HG03520 (cell line): ENCODE data around the gene XPO6.

Source experiments
- ATAC-seq: cut with Tn5 transposase; IDR thresholded peaks from one replicate; pipeline ENCODE4 v1.9.1; 2021; ENCODE audit warnings: mild to moderate bottlenecking, moderate library complexity; ENCODE audit not compliant: unreplicated experiment

XPO6 gene

DNA sequence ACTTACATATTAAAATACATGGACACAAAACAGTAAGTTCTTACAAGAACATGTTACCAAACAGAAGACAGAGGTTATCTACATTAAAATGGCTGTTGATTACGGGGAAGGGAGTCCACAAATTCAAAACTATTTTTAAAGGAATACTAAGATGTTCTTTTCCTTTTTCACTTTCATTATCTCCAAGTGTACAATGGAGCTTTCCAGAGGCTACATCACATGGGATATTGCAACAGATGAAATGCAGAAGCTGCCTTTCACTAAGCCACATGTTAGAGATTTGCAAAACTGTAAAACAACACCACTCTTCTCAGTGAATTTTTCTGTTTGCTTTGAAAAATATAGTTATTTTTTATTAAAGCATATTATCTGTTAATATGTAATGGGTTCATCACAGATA, 53.6 kb downstream of the XPO6 start:
- no peak for ATAC-seq

DNA sequence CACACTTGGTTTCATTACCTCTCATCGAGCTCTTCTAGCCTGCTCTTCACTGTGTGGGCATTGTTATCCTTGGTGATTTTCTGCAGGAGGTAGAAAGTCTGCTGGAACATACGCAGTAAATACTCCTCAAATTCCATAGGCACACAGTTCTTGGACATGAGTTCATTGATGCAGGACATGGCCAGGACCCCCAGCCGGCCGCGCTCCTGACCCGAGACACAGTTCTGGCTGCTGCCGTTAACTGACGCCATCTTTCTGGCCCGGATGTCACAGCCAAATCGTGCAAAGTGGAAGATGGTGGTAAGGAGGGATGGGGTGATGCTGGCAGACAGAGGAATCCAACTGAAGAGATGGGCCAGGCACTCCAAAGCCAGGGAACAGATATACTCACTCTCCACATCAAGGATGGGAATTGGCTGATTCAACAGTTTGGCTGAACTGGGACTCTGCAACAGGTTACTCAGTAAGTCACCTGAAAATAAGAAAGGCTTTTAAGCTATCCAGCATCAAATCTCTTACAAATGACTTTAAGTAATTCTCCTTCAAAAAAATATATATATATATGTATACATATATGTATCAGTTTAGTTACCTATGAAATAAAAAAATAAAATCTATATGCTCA, 55.6 kb downstream of the XPO6 start:
- ATAC-seq: no peak

DNA sequence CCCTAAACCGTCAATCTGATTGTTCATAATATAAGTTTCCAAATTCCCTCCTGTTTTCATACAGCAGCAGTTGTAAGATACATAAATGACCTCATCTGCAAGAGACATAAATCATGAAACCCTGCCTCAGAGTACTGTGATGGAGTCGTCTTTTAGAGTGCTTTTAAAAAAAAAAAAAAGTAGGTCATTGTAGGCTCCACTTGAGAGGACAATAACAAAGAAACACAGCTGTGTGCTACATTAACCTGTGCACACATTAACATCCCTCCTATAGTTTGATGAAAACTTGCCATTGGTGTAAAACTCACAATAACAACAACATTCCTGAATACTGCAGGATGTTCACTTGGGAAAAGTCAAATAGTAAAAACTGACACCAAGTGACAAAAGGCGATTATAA, 56.5 kb downstream of the XPO6 start:
- ATAC-seq: no peak

DNA sequence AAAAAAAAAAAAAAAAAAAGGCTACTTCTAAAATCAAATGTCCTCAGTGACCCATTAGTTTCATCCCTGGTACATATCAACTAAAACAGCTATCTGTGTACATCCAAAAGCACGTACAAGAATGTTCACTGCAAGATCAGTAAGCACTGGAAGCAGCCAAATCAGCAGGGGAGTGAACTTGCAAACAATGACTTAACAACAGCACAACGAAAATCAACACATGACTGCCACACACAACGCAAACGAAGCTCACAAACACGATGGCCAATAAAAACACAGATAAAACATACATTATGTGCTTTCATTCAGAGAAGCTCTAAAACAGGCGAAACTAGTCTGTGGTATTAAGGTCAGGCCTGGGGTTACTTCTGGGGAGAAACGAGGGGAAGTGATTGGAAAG, 60.6 kb downstream of the XPO6 start:
- no peak for ATAC-seq

DNA sequence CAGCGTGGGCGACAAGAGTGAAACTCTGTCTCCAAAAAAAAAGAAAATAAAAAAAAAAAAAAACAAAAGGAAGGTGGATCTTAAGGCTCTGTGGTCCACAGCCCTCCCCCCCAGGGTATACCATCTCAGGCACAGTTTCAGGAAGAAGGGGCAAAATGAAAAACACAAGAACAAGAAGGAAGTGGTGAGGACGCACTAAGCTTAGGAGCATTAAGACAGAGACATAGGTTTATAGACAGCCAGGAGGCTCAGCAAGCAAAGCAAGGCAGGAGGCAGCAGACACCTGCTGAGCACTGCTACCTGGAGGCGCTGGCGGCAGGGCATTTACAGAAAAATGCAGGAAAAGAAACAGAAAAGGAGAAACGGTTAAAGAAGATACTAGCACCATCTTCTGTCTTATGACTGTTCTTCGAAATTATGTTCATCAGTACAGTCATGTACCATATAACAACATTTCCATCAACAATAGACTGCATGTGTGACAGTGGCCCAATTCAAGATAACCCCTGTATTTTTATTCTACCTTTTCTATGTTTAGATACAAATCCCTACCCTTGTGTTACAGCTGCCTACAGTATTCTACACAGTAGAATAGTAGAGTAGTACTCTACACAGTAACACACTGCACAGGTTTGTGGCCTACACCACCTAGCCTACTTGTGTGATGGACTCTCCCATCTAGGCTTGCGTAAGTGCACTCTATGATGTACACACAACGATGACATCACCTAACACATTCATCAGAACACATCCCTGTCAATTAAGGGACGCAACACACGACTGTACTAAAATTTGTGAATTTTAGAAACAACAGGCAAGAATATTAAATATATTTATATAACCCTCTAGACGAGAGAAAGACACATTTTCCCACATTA, 62.5 kb downstream of the XPO6 start:
- no peak for ATAC-seq

DNA sequence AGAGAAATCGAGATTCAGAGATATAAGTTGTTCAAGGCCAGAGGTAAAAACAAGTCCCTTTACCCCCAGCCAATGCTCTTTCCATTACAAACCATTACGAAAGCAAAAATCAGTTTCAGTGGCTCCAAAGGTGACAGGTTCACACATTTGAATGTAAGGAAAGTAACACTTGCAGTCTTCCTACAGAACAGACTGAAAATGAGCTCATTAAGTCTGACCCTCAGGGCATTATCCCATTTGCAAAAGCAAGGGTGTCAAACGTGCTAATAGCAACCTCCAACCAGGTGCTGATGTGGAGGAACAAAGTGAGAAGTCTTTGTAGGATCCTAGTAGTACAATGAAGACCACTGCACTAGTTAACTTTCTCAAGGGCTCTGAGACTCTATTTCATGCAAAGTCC, 65.2 kb downstream of the XPO6 start:
- no peak for ATAC-seq

GRCh38 chr16:28145796-28146195, 66.0 kb downstream of the XPO6 start:
- no peak for ATAC-seq

DNA sequence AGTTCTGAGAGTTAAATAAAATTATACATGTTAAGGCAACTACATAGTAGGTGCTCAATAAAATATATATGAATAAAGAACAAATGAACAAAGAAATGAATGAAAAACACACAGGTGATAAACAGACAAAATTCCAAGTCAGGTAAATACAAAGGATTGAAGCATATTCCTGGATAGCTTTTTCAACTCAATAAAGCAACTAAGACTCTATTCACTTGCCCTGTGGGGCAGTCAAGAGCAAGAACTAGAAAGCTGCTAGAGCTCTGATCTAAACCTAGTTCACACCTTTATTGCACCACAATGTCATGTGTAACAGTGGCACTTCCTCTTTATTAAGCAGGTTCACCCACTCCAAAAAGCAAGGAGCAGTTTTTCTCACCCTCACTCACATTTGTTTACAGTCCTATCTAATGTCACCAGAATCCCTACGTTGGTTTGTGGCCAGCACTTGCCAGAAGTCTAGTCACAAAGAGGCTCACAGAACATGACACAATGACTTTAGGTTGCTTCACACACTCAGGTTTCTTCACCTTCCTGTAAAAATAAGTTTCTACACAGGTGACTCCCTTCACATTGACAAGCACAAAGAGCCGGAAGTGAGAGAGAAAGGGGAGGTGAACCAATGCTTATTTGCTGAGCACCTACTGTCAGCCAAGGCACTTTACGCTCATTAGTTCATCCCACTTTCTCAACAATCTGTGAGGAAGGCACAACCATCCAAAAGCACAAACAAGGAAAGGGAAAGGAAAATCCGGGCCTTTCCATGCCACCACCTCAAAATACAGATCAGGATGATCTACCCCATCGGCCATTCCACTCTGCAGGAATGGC, 70.8 kb downstream of the XPO6 start:
- peak; percentile 78 for ATAC-seq

DNA sequence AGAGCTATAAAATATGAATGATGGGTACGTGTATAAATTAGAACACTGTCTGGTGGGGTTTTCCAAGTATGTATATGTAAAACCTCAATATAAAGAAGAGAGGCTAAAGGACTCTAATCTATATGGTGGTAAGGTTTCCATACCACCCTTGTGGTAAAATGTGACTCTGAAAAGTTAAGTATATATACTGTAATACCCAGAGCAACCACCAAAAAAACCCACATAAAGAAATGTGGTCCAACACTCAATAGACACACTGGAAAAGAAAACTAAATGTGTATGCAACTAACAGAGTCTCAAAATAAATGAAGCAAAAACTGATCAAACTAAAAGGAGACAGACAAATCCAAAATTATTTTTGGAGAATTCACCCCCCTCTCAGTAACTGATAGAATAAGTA, 72.2 kb downstream of the XPO6 start:
- no peak for ATAC-seq

- no peak for ATAC-seq
Measured at GRCh38 chr16:28136751-28137434, 74.9 kb downstream of the XPO6 start.

- ATAC-seq: no peak
Measured at GRCh38 chr16:28133666-28134065, 78.1 kb downstream of the XPO6 start.

DNA sequence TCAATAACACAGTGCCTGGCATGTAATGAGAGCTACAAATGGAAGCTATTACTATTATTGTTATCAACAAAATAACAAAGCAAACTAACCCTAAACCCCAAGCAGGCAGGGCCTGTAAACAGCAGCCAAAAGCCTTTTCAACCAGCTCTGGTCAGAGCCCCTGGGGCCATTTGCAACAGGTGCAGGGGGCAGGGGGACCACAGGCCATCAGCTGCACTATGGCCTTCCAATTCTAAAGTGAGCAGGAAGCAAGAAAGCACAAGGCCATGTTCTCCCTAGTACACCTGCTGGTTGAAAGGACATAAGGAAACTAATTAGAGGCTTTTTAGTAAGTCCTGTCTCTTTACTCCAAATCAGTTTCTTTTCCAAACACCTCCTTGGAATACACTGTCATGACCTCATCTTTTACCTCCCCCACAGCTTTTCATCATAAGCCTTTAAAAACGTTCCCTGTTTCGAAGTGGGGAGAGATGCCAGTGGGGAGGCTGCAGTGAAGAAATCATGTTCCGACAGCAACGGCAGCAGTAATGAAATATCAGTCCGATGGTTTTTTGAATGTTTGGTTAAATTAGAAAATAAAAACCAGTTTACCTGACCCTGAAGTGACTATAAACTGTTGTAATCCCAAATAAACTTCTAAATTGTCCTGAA, 79.9 kb downstream of the XPO6 start:
- ATAC-seq: no peak

DNA sequence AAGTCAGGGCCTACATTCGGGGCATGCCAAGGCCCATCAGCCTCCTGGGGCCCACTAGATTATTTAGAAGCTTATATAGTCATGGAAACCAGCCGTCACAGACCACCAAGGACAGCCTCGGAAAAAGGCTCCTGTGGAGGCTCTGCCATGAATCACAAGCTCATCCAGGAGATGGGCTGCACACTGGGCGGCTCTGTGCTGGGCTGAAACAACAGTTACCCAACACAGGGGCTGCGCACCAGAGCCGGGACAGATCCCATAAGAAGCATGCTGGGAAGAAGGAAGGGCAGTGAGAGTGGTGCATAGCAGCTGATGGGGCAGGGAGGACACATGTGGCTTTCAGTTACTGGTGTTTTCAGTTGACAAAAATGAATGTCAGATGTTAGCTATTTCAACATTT, 80.6 kb downstream of the XPO6 start:
- no peak for ATAC-seq

- no peak for ATAC-seq
Measured at GRCh38 chr16:28130099-28131088, 81.4 kb downstream of the XPO6 start.

GRCh38 chr16:28126684-28127620, 84.8 kb downstream of the XPO6 start:
- no peak for ATAC-seq

- no peak for ATAC-seq
Measured at GRCh38 chr16:28125592-28125991, 86.2 kb downstream of the XPO6 start.

DNA sequence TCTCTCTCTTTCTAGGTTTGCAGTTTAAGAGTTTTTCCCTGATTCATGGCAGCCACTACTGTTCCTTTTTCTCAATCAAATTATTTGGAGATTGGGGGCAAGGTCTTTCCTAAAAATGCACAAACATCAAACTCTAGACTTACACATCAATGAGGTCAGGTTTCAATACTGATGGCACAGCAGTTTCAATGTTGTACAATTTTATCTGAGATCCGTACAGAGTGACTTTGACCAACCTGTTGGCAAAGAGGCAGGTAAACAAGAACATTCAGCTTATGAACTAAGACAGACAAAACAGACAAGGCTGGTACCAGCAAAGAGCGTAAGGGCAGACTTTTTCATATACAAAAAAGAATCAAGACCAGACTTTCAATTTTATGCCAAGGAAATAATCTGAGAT, 90.2 kb downstream of the XPO6 start:
- no peak for ATAC-seq

- ATAC-seq: no peak
Measured at GRCh38 chr16:28120754-28121153, 91.0 kb downstream of the XPO6 start.
